Activated CD8-positive, alpha-beta memory T cell treated with anti-CD3 and anti-CD28 coated beads for 4 hours (primary cell): Measurements from ENCODE around the gene ERRFI1.

Experiments
- DNase-seq, 2 donors: peaks; one replicate each; pipeline ENCODE4 v3.0.0-alpha.2; 2020; ENCODE audit warnings: low read depth in 2 of 2

The ERRFI1 gene

DNA sequence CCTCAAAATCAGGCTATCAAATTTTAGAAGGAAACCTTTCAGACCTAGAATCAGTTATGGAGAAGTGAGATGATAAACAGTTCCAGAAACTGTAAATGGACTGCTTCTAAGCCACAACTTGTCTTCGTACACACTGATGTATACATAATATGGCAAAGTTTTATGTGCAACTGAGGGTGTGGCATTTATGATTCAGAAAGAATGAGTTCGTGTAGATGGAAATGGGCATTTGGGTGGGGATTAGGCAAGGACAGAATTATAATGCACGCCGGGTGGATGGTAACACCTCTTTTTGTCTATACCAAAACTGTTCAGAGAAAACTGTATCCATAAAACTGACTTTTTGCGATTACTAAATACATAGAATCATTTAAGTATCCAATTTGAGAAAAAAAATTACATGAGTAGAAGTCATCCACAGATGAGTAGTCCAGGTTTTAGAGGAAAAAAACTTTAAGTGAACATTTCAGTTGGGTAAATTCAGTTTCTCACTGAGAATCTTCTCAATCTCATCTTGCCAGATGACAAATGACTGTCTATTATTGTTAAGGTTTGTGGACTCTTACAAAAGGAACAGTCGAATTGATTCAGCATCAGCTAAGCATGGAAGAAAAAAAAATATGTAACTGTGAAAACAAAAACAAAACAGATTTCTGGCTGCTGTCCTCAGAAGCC, 22.5 kb downstream of the ERRFI1 start:
- DNase-seq = no peak

- DNase-seq = no peak
Observed at GRCh38 chr1:8002921-8003320, 23.2 kb downstream of the ERRFI1 start.

GRCh38 chr1:8002329-8002910, 23.7 kb downstream of the ERRFI1 start:
- no peak for DNase-seq

GRCh38 chr1:7995437-7995836, 30.7 kb downstream of the ERRFI1 start:
- DNase-seq = no peak

DNA sequence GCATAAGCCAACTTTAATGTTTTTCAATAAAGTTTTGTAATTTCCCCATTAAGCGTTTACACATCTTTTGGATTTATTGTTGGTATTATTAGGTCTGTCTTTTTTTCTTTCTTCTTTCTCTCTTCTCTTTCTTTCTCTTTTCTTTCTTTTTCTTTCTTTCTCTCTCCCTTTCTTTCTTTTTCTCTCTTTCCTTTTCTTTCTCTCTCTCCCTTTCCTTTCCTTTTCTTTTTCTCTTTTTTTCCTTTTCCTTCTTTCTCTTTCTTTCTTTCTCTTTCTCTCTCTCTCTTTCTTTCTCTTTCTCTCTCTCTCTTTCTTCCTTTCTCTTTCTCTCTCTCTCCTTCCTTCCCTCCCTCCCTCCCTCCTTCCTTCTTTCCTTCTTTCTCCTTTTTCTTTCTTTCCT, 31.3 kb downstream of the ERRFI1 start:
- no peak for DNase-seq

GRCh38 chr1:7993593-7994479, 32.3 kb downstream of the ERRFI1 start:
- no peak for DNase-seq

- DNase-seq = no peak
Observed at GRCh38 chr1:7992885-7993284, 33.2 kb downstream of the ERRFI1 start.

DNA sequence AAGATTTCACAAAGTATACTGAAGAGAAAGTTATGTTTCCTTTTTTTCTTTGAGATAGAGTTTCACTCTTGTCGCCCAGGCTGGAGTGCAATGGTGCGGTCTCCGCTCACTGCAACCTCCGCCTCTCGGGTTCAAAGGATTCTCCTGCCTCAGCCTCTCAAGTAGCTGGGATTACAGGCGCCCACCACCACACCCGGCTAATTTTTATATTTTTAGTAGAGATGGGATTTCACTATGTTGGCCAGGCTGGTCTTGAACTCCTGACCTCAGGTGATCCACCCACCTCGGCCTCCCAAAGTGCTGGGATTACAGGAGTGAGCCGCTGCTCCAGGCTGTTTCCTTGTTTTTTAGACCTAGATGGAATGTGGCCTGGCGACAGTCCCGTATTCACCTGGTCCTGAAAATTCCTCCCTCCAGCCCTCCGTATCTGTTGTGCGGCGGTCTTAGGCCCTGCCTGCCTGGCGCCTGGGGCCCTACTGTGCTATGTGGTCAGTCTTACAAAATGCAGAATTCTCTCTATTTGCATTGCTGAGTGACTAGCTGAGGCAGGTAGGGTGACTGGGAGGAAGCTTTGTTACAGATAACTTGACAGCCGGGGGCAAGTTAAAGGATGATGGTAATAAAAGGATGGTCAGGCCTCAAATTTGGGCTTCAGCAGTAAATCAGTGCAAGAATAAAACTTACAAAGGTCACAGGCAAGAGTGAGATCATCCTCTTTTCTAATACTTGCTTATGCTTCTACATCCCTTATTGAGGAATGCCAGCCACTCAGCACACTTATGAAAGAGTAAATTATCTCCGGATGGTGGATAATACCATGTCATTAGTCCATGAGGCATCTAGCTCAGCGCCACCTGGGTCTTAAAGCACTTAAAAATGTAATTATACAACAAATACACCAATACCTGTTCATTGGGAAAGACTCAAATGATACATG, 34.3 kb downstream of the ERRFI1 start:
- DNase-seq = no peak

- DNase-seq = no peak
Observed at GRCh38 chr1:7989762-7990428, 36.2 kb downstream of the ERRFI1 start.

DNA sequence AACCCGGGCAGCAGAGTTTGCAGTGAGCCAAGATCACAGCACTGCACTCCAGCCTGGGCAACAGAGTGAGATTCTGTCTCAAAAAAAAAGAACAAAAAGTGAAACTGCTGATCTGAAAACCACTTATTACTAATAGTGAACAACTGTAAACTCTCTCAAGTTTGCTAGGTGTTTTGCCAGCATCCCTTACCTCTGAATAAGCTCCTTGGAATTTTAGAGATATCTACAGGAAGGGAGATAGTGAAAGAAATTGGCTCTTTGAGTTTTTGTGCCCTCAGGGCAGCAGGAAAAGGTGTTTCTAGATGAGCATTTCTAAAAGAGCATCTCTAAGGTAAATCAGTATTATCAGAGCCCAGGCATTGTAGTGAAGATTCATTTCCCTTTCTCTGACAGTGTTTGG, 37.5 kb downstream of the ERRFI1 start:
- no peak for DNase-seq

- no peak for DNase-seq
Observed at GRCh38 chr1:7987528-7987927, 38.6 kb downstream of the ERRFI1 start.

GRCh38 chr1:7985851-7986612, 40.1 kb downstream of the ERRFI1 start:
- no peak for DNase-seq

GRCh38 chr1:7984811-7985210, 41.3 kb downstream of the ERRFI1 start:
- DNase-seq = no peak

DNA sequence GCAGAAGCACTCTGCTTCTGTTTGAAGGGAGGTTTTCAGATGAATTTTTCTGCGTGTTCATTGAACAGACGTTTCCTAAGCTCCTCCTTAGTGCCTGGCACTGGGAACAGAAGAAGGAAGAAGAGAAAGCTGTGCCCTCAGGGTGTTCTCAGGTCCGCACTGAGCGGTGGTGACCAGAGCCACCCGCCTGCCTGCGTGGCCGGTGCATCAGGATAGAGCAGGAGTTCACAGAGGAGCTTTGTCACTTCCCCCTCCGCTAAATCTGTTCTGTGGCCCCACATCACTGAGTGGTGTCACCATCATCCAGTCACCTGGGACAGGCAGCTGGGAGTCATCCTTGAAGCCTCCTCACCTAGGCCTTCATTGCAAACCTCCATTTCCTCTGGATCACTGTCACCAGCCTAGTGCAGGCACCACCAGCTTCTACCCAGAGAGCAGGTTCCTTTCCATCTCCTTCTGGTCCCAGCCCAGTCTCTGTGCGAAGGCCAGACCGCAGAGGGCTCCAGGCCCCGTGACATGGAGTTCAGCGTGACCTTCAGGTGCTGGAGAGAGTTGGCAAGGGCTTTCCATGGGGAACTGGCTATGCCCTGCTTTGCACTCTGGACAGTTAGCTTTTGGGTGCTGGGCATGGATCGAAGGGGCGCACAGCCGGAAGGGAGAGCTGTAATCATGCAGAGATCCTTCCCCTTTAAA, 42.9 kb downstream of the ERRFI1 start:
- no peak for DNase-seq

DNA sequence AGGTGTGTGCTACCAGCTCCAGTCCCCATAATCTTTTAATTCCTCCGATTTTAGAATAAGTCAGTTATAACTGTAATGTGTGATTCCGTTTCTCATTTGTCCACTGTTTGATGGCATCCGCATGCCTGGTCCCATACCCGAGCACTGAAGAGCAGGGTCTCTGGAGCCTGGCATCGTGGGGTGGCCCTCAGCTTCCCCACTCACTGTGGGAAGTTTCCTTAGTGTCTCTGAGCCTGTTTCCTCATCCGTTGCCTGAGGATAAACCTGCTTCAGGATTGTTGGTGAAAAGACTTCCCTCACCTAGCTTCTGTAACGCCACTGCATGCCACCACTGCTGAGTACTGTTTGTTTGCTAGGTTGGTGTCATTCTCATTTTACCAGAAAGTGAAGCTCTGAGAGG, 45.1 kb downstream of the ERRFI1 start:
- DNase-seq = no peak

DNA sequence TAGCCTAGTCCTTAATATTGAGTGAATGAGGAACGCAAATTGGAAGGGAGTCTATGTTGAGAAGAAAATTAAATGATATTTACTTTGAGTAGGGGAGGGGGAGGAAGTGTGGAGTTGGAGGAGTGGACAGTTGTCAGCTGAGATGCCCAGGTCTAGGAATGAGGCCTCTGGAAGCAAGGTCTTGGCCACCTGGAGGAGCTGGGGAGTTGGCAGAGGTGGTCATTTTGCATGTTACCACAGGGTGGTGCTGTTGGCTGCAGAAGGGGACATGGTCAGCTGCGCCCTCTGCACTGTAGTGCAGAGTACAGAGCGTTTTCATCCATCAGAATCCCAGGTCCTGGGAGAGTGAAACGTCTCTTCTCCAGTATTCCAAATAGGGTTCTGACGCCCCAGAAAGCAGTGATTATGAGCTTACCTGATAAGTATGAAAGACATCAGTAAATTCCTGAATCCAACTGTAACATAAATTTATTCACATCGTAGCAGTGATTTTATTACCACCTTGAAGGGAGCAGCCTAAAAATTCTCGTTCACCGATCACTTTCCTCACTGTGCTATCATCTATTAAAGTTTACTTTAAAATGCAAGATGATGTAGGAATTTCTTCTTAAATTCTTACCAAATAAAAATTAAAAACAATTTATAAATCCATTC, 50.8 kb downstream of the ERRFI1 start:
- DNase-seq = no peak

DNA sequence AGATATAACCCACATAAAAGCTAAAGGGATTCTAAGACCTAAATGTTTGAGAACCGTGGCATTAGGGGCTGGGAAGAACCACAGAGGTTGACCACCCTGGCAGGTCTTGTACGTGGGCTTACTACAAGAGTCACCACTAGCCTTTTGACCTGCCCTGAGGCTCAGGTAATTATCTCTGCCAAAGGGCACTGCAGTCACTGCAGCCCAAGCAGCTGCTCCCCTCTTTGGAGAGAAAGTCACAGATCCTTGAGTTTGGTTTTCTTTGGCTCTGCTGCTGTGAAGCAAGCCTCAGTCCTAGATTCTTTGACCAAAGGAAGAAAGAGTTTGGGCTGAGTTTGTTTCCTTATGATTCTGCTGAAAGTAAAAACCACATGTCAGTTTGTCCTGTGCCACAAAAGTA, 53.0 kb downstream of the ERRFI1 start:
- DNase-seq = no peak

GRCh38 chr1:7972285-7972684, 53.8 kb downstream of the ERRFI1 start:
- no peak for DNase-seq

DNA sequence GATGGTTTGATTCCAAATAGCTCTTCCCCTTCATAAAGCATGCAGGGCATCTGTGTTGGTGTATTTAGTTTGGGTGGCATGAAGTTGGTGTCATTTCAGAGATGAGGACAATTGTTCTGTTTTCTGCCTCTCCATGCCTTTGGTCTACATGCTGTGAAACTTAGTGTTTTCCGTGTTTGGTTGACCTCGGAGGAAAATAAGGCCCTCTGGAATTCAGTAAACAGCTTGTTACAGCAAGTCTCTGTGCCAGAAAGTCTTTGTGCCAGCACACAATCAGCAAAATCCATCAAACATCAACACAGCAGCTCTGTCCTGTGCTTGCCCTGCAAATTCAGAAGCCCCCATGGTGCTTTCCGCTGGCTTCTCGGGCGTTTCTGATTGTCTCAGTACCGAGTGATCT, 55.1 kb downstream of the ERRFI1 start:
- no peak for DNase-seq
